Measurements from ENCODE around the gene CEP57L1.
"Not testable (repeated sequence)": the region's sequence is repeated elsewhere in the genome, so short reads cannot be mapped to it uniquely, and the experiment has no call there.

Gene CEP57L1

DNA sequence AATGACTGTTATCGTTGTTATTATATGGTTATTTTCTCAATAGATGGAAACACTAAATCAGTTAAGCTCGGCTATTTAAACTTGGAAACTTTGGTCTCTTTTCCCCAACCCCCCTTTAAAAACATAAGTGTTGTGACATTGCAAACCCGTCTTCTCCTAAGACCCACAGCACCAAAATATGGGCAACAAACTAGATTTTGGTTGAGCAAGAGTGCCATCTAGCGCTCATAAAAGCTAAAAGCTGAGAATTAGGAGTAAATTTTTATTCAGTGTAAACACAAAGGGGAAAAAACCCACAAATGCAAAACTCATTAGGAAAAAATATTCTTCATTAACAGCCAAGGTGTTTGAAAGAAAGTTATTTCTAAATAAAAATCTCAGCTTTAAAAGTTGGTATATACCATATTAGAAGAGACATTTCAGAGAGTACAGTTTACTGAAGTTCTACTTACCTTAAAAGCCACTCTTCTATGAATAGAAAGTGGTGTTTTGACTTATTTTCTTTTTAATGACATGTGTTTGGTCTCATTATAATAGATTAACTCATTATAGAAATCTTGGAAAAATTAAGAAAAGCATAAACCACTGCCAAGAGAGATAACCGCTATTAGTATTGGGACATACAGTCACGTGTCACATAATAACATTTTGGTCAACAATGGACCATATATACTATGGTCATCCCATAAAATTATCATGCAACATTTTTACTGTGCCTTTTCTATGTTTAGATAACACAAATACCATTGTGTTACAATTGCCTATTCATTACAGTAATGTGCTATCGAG lies 21.8 kb upstream of the CEP57L1 start:
- no peak overlapping the region for H3K4me3 ChIP-seq
- H4K20me1 ChIP-seq = no peaks in the 10 kb centered on the region
- no peak overlapping the region for H3K27ac ChIP-seq
- H3K36me3 ChIP-seq = no peaks in the 10 kb centered on the region
- H3K27me3 ChIP-seq = no peaks in the 10 kb centered on the region
- no peak overlapping the region for H3K4me2 ChIP-seq
- H3K9ac ChIP-seq = no peak overlapping the region
- H3K9me3 ChIP-seq = no peaks in the 10 kb centered on the region
- no peak for TF ChIP-seq Cebpa-rat (IDR thresholded peaks at IDR 0.05)
- peaks cover 15% of the 10 kb centered on the region for H3K4me1 ChIP-seq

DNA sequence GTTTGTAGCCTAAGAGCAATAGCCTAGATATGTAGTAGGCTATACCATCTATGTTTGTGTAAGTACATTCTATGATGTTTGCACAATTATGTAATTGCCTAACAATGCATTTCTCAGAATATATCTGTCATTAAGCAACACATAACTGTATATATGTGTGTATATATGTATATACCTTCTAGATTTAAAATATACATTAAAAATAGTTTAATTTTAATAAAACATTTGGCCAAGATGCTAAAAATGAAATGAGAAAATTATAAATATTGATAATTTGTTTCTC lies 21.2 kb upstream of the CEP57L1 start:
- no peak for TF ChIP-seq Cebpa-rat (IDR thresholded peaks at IDR 0.05)
- H3K27ac ChIP-seq = no peak overlapping the region
- no peak overlapping the region for H3K9ac ChIP-seq
- no peak overlapping the region for H3K4me2 ChIP-seq
- H3K4me3 ChIP-seq = no peak overlapping the region
- no peaks in the 10 kb centered on the region for H3K27me3 ChIP-seq
- H4K20me1 ChIP-seq = no peaks in the 10 kb centered on the region
- no peaks in the 10 kb centered on the region for H3K36me3 ChIP-seq
- peaks cover 15% of the 10 kb centered on the region for H3K4me1 ChIP-seq
- H3K9me3 ChIP-seq = no peaks in the 10 kb centered on the region

DNA sequence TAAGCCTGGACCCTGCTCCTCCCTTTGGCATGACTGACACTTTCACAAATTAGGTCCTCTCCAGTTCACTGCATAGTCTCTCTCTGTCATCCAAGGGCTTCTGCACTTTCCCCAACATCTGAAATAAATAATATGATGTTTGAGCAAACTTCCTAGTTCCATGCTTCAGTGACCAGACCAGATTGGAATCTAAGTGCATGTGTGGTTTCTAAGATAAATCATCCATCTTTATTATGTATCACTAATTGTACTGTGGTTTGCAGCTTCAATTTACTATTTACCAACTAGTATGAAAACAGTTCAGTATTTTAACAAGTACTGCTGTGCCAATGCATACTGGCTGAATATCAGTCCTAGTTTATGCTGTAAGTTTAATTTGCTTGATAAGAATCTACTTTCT lies 19.4 kb upstream of the CEP57L1 start:
- Histone ChIP-seq H3K9me3 (no peaks in the 10 kb centered on the region), H4K20me1 (no peaks in the 10 kb centered on the region), H3K4me3 (no peak overlapping the region), H3K4me2 (peak overlapping the region; percentile 20; the same call in 1 of the 2 replicates), H3K4me1 (peaks cover 15% of the 10 kb centered on the region), H3K27me3 (no peaks in the 10 kb centered on the region), H3K36me3 (no peaks in the 10 kb centered on the region), H3K27ac (no peak overlapping the region), H3K9ac (no peak overlapping the region)
- TF ChIP-seq Cebpa-rat (IDR thresholded peaks at IDR 0.05) = no peak

DNA sequence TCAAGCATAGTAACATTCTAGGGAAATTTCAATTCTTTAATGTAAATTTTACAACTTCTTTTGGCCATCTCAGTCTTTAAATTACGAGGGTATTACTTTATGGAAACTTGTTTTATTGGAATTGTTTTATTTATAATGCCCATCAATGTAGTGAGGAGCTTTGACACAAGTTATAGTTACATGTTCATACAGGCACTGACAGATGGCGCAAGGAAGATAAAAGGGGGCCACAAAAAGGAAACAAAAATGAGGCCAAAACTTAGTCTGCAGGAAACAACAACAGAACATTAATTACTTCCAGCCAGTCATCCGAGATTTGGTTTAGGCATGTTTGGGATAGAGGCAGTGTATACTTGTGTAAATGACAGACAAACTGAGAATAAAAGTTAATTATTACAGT lies 18.9 kb upstream of the CEP57L1 start:
- Histone ChIP-seq H4K20me1 (no peaks in the 10 kb centered on the region), H3K9ac (no peak overlapping the region), H3K27me3 (no peaks in the 10 kb centered on the region), H3K4me2 (peak overlapping the region; percentile 20), H3K4me1 (peaks cover 15% of the 10 kb centered on the region), H3K36me3 (no peaks in the 10 kb centered on the region), H3K27ac (no peak overlapping the region), H3K4me3 (no peak overlapping the region), H3K9me3 (no peaks in the 10 kb centered on the region)
- no peak for TF ChIP-seq Cebpa-rat (IDR thresholded peaks at IDR 0.05)

DNA sequence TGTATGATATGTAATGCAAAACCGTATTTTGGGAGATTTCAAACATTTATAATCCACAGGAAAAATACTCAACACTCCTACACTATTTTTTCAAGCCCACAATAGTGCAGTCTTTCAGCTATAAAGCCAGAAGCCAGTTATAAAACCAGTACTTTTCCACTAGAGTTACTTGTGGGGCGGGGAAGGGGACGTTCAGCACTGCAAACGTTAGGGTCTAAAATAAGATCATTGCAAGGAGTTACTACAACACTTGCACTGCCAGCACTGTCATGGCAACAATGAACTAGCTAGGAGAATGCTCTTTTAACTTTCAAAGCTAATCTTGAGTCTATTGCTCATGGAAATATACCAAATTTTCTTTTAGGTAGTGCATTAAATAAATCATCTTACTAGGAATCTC lies 15.3 kb upstream of the CEP57L1 start:
- Histone ChIP-seq H3K4me3 (no peak overlapping the region), H3K9ac (no peak overlapping the region), H3K36me3 (no peaks in the 10 kb centered on the region), H3K9me3 (no peaks in the 10 kb centered on the region), H3K4me2 (no peak overlapping the region; the same call in 1 of the 2 replicates), H4K20me1 (no peaks in the 10 kb centered on the region), H3K27me3 (no peaks in the 10 kb centered on the region), H3K4me1 (peaks cover 15% of the 10 kb centered on the region), H3K27ac (no peak overlapping the region)
- no peak for TF ChIP-seq Cebpa-rat (IDR thresholded peaks at IDR 0.05)

DNA sequence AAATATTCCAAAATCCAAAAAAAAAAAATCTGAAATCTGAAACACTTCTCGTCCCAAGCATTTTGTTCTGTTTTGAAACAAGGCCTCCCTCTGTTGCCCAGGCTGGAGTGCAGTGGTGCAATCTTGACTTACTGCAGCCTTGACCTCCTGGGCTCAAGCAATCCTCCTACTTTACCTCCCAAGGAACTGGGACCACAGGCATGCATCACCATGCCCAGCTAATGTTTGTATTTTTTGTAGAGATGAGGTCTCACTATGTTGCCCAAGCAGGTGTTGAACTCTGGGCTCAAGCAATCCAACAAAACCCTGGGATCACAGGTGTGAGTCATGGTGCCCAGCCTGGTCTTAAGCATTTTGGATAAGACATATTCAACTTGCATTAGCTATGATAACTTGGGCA lies 14.3 kb upstream of the CEP57L1 start:
- H3K9me3 ChIP-seq = no peaks in the 10 kb centered on the region
- no peak overlapping the region for H3K4me2 ChIP-seq
- H3K36me3 ChIP-seq = no peaks in the 10 kb centered on the region
- peaks cover 10% of the 10 kb centered on the region for H3K4me1 ChIP-seq
- H4K20me1 ChIP-seq = no peaks in the 10 kb centered on the region
- H3K27ac ChIP-seq = no peak overlapping the region
- H3K4me3 ChIP-seq = no peak overlapping the region
- H3K27me3 ChIP-seq = no peaks in the 10 kb centered on the region
- TF ChIP-seq Cebpa-rat (IDR thresholded peaks at IDR 0.05) = no peak
- H3K9ac ChIP-seq = no peak overlapping the region

DNA sequence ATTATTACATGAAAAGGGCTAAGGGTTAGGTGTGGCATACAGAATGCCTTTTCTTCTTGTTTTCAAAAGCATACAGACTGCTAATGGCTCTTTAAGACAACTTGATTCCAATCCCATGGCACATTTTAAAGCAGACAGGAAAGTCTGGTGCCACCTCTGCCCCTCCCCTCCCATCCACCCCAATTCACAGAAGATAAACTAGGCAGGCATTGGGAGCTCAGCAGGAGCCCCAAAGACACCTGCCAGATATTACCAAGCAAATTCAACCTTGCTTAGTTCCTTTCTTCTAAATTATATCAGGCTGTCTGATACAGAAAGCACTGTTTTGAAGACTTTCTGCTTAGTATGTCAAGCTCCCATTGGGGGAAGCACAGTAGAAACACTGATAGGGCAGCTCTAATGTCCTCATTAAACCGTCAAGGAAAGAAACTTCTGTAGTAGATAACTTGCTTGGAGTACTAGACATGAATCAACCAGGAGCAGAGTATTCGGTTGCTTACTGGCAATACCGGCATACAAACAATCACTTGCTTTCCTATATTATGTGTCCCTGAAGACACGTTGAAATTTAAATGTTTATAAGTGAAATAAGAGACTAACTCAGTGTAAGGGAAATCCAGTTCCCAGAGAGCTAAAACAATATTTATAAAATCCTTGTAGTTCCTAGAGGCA lies 13.7 kb upstream of the CEP57L1 start:
- no peak overlapping the region for H3K4me2 ChIP-seq
- no peaks in the 10 kb centered on the region for H3K27me3 ChIP-seq
- H3K9ac ChIP-seq = no peak overlapping the region
- peaks cover 4% of the 10 kb centered on the region for H3K4me1 ChIP-seq
- H3K9me3 ChIP-seq = no peaks in the 10 kb centered on the region
- H3K27ac ChIP-seq = no peak overlapping the region
- H4K20me1 ChIP-seq = no peaks in the 10 kb centered on the region
- H3K36me3 ChIP-seq = no peaks in the 10 kb centered on the region
- no peak for TF ChIP-seq Cebpa-rat (IDR thresholded peaks at IDR 0.05)
- no peak overlapping the region for H3K4me3 ChIP-seq

DNA sequence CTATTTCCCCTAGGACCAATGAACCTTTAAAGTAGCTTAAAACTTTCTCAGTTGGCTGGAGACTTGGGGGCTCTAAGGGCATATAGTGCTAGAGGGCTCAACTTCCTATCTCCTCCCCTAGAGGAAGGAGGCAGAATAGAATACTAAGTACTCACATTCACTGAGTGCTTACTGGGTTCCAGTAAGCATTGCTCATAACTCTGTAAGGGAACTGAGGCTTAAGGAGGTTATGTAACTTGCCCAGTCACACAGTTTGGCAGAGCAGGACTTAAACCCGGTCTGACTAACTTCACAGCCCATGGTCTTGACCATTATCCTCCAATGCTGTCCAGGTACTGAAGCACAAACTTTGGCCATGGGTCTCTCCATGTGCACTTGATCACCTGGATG lies 13.1 kb upstream of the CEP57L1 start:
- no peak for TF ChIP-seq Cebpa-rat (IDR thresholded peaks at IDR 0.05)

DNA sequence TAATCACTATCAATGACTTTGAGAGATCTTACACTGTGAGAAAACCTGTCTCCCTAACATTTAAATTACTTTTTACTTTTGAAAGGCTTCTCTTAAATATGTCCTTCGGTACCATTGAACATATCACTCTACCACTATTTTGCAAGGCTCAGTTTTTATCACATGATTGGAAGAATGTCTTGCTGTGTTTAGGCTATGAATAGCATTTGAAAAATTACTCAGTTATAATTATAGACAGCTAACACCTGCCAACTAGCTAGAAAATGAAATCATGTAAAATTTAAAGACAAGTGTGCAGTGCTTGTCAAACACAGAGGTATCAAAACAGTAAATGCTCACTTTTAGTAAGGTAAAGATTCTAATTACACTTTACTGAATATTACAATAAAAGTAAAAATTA lies 11.7 kb upstream of the CEP57L1 start:
- no peaks in the 10 kb centered on the region for H3K27me3 ChIP-seq
- no peak for TF ChIP-seq Cebpa-rat (IDR thresholded peaks at IDR 0.05)
- no peak overlapping the region for H3K9ac ChIP-seq

More for the DNA sequence above, 13.1 kb upstream of the CEP57L1 start:
- Histone ChIP-seq H3K4me1 (no peaks in the 10 kb centered on the region), H3K4me2 (no peak overlapping the region), H3K9ac (no peak overlapping the region), H3K4me3 (no peak overlapping the region), H3K36me3 (no peaks in the 10 kb centered on the region), H3K27me3 (no peaks in the 10 kb centered on the region), H3K27ac (no peak overlapping the region), H3K9me3 (no peaks in the 10 kb centered on the region), H4K20me1 (no peaks in the 10 kb centered on the region)

DNA sequence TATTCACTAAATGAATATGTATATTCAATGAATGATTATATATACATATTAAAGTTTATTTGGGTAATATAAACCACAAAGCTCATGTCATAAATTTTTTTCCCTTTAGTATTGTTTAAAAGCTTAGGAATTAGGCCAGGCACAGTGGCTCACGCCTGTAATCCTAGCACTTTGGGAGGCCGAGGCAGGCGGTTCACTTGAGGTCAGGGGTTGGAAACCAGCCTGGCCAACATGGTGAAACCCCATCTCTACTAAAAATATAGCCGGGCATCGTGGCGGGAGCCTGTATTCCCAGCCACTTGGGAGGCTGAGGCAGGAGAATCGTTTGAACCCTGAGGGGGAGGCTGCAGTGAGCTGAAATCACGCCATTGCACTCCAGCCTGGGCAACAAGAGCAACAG lies 11.2 kb upstream of the CEP57L1 start:
- not testable (repeated sequence) for H3K9ac ChIP-seq, H3K27me3 ChIP-seq, H3K27ac ChIP-seq, H3K4me2 ChIP-seq, H3K4me1 ChIP-seq, H4K20me1 ChIP-seq, H3K36me3 ChIP-seq, H3K9me3 ChIP-seq, H3K4me3 ChIP-seq

More for the DNA sequence above, 11.7 kb upstream of the CEP57L1 start:
- Histone ChIP-seq H3K4me2 (no peak overlapping the region), H3K9me3 (no peaks in the 10 kb centered on the region), H3K4me3 (no peak overlapping the region), H3K4me1 (no peaks in the 10 kb centered on the region), H3K36me3 (no peaks in the 10 kb centered on the region), H3K27ac (no peak overlapping the region), H4K20me1 (no peaks in the 10 kb centered on the region)
